ENCODE measurements around the gene RDH13. TPM values are rescaled to one million over a fixed set of nuclear protein-coding genes. Genes with fewer than 3 reads are reported as not detected.

The RDH13 gene
- polyA plus RNA-seq, 1 of the 3 experiments (the other 2 are of a cell fraction), result 9.6 TPM

DNA sequence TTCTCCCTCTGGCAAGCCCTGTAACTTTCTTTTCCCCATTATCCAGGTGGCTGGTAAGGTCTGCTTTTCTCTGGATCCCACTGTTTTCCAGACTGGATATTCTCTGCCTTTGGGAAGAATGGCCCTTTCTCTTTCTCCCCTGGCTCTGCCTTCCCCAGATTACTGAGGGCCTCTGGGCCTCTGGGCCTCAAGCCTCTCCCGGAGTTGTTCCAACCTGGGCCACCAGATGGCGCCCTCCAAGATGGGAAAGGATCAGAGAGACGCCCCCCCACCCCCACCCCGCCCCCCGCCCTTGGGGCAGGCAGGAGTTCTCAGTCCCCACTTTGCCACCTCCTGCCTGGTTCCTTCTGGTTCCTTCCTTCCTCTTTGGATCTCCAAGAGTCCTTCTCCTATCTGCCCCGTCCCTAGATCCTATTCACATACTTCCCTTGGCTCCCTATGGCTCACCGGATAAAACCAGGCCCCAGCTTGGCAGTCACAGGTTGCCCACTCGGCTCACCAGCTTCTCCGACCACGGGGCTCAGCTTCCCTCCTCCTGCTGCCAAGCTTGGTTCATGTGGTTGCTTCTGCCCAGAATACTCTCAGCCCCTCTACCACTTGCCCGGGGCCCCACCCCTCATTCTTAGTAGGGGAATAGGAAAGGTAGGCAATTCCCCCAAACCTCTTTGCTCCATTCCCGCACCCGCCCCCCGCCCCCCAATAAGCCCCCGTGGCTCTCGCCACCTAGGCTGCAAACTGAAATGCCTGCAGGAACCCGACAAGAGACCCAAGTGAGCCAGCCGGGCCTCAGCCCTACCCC lies 25.8 kb upstream of the RDH13 start:
- TF ChIP-seq TEAD4 (IDR thresholded peaks at IDR 0.05; ENCODE audit: borderline replicate concordance, insufficient read depth) (no peak), EZH2phosphoT487 (IDR thresholded peaks at IDR 0.05; ENCODE audit: borderline replicate concordance, low read depth) (no peak), RAD21 (IDR thresholded peaks at IDR 0.05; ENCODE audit: low read length) (peak; percentile 37), SMC3 (IDR thresholded peaks at IDR 0.05; ENCODE audit: low read depth, low read length) (peak; percentile 46)
- TF ChIP-seq, protein P1, sequence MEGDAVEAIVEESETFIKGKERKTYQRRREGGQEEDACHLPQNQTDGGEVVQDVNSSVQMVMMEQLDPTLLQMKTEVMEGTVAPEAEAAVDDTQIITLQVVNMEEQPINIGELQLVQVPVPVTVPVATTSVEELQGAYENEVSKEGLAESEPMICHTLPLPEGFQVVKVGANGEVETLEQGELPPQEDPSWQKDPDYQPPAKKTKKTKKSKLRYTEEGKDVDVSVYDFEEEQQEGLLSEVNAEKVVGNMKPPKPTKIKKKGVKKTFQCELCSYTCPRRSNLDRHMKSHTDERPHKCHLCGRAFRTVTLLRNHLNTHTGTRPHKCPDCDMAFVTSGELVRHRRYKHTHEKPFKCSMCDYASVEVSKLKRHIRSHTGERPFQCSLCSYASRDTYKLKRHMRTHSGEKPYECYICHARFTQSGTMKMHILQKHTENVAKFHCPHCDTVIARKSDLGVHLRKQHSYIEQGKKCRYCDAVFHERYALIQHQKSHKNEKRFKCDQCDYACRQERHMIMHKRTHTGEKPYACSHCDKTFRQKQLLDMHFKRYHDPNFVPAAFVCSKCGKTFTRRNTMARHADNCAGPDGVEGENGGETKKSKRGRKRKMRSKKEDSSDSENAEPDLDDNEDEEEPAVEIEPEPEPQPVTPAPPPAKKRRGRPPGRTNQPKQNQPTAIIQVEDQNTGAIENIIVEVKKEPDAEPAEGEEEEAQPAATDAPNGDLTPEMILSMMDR (IDR thresholded peaks at IDR 0.05), result peak; percentile 63
- TF ChIP-seq, protein P2, sequence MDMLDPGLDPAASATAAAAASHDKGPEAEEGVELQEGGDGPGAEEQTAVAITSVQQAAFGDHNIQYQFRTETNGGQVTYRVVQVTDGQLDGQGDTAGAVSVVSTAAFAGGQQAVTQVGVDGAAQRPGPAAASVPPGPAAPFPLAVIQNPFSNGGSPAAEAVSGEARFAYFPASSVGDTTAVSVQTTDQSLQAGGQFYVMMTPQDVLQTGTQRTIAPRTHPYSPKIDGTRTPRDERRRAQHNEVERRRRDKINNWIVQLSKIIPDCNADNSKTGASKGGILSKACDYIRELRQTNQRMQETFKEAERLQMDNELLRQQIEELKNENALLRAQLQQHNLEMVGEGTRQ (IDR thresholded peaks at IDR 0.05; ENCODE audit: borderline replicate concordance, low read depth, low read length), result no peak
- H3K9me3 ChIP-seq, result no peaks in the 10 kb centered on the region
- H3K9me2 ChIP-seq, result no peaks in the 10 kb centered on the region
- H3K79me2 ChIP-seq (ENCODE audit: insufficient read depth), result no peaks in the 10 kb centered on the region
- H3K4me2 ChIP-seq, result no peak overlapping the region
- ChIA-PET CTCF (interaction anchor here (0.7 to 4.0 kb wide), 29 partner anchors 8 to 549 kb away, joined by 3 to 38 read pairs (median 4); partner anchors contain the start of genes DNAAF3, EPS8L1, PPP1R12C and RDH13), POLR2A (no interaction called here)
- peaks cover 17% of the 10 kb centered on the region for H4K20me1 ChIP-seq (ENCODE audit: insufficient read depth)
- peaks cover 5 to 18% of the 10 kb centered on the region in 2 experiments; a peak in 1 of 4 replicates for H3K4me1 ChIP-seq (ENCODE audit: control insufficient read depth in 1 of 2, insufficient read depth in 2 of 2, low read depth in 1 of 2, low read length in 1 of 2)
- WGBS (ENCODE audit: low lambda C conversion rate), result 56% methylated on average over 17 of the region's 18 CpGs
- H3K27me3 ChIP-seq (ENCODE audit: insufficient read depth), result no peaks in the 10 kb centered on the region
- no peak overlapping the region for H3K9ac ChIP-seq
- DNase-seq, result peak; percentile 92
- H3K36me3 ChIP-seq (replicated peaks in 1 of 2; ENCODE audit: control insufficient read depth in 1 of 2, insufficient read depth in 2 of 2, low read length in 1 of 2), result peaks cover 0 to 14% of the 10 kb centered on the region in 2 experiments
- no peak overlapping the region for H2AFZ ChIP-seq (ENCODE audit: low read depth)
- peaks cover 21% of the 10 kb centered on the region for H3F3A ChIP-seq (replicated peaks; ENCODE audit: insufficient read depth)
- H3K4me3 ChIP-seq (ENCODE audit: low read depth in 2 of 2, low read length in 1 of 2), result no peak overlapping the region
- no peak overlapping the region; a peak in 1 of 4 replicates for H3K27ac ChIP-seq (ENCODE audit: low read depth in 2 of 2, low read length in 1 of 2)

DNA sequence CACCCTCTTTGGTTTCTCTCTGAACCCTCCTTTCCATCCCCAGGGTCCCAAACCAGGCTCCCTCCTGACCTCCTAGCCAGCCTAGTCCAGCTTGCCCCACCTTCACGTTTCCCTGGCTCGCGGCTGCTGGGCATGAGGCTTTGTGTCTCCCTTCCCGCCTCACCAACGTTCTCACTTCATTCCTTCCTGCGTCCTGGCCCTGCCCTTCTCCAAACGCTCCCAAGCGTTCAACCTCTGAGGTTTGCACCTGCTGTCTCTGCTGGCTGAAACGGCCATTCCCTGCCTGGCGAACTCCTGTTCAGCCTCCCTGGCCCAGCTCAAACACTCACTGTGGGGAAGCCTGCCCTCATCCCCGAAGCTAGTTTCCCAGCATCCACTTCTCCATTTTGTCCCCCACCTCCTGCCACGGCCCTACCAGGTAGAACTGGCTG lies 25.1 kb upstream of the RDH13 start:
- 83% methylated on average over 12 of the region's 12 CpGs for WGBS (ENCODE audit: low lambda C conversion rate)
- Histone ChIP-seq H4K20me1 (ENCODE audit: insufficient read depth) (peaks cover 17% of the 10 kb centered on the region), H3K4me3 (ENCODE audit: low read depth in 2 of 2, low read length in 1 of 2) (no peak overlapping the region), H3K27me3 (ENCODE audit: insufficient read depth) (no peaks in the 10 kb centered on the region), H3K27ac (ENCODE audit: low read depth in 2 of 2, low read length in 1 of 2) (no peak overlapping the region; a peak in 1 of 4 replicates), H3K9me2 (no peaks in the 10 kb centered on the region), H3F3A (replicated peaks; ENCODE audit: insufficient read depth) (peaks cover 21% of the 10 kb centered on the region), H3K9me3 (no peaks in the 10 kb centered on the region), H3K79me2 (ENCODE audit: insufficient read depth) (no peaks in the 10 kb centered on the region), H3K9ac (no peak overlapping the region), H2AFZ (ENCODE audit: low read depth) (no peak overlapping the region), H3K36me3 (replicated peaks in 1 of 2; ENCODE audit: control insufficient read depth in 1 of 2, insufficient read depth in 2 of 2, low read length in 1 of 2) (peaks cover 0 to 14% of the 10 kb centered on the region in 2 experiments), H3K4me1 (ENCODE audit: control insufficient read depth in 1 of 2, insufficient read depth in 2 of 2, low read depth in 1 of 2, low read length in 1 of 2) (peaks cover 5 to 18% of the 10 kb centered on the region in 2 experiments; a peak in 1 of 4 replicates), H3K4me2 (no peak overlapping the region)
- CTCF ChIA-PET, result interaction anchor here (0.7 to 4.0 kb wide), 18 partner anchors 8 to 544 kb away, joined by 3 to 38 read pairs (median 6); partner anchors contain the start of genes DNAAF3, EPS8L1, PPP1R12C and RDH13
- DNase-seq, result no peak
- POLR2A ChIA-PET, result no interaction called here
- TF ChIP-seq FOXJ3 (CRISPR knock-in tag; IDR thresholded peaks at IDR 0.05), result no peak
- TF ChIP-seq FOSL2 (IDR thresholded peaks at IDR 0.05; ENCODE audit: borderline replicate concordance, low read depth), result no peak
- no peak for TF ChIP-seq SMC3 (IDR thresholded peaks at IDR 0.05; ENCODE audit: low read depth, low read length)
- TF ChIP-seq, protein P3, sequence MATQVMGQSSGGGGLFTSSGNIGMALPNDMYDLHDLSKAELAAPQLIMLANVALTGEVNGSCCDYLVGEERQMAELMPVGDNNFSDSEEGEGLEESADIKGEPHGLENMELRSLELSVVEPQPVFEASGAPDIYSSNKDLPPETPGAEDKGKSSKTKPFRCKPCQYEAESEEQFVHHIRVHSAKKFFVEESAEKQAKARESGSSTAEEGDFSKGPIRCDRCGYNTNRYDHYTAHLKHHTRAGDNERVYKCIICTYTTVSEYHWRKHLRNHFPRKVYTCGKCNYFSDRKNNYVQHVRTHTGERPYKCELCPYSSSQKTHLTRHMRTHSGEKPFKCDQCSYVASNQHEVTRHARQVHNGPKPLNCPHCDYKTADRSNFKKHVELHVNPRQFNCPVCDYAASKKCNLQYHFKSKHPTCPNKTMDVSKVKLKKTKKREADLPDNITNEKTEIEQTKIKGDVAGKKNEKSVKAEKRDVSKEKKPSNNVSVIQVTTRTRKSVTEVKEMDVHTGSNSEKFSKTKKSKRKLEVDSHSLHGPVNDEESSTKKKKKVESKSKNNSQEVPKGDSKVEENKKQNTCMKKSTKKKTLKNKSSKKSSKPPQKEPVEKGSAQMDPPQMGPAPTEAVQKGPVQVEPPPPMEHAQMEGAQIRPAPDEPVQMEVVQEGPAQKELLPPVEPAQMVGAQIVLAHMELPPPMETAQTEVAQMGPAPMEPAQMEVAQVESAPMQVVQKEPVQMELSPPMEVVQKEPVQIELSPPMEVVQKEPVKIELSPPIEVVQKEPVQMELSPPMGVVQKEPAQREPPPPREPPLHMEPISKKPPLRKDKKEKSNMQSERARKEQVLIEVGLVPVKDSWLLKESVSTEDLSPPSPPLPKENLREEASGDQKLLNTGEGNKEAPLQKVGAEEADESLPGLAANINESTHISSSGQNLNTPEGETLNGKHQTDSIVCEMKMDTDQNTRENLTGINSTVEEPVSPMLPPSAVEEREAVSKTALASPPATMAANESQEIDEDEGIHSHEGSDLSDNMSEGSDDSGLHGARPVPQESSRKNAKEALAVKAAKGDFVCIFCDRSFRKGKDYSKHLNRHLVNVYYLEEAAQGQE (IDR thresholded peaks at IDR 0.05; ENCODE audit: low read depth, low read length), result no peak
- TF ChIP-seq TCF12 (IDR thresholded peaks at IDR 0.05), result no peak
- no peak for TF ChIP-seq MXI1 (IDR thresholded peaks at IDR 0.05; ENCODE audit: low read depth, low read length)
- no peak for TF ChIP-seq YY1 (IDR thresholded peaks at IDR 0.05; ENCODE audit: low read depth)
- TF ChIP-seq RXRA (IDR thresholded peaks at IDR 0.05; ENCODE audit: borderline replicate concordance, low read depth), result no peak
- TF ChIP-seq EP300 (IDR thresholded peaks at IDR 0.05; ENCODE audit: borderline replicate concordance in 1 of 2, low read depth in 1 of 2, low read length in 1 of 2), result no peak
- no peak for TF ChIP-seq SIN3A (IDR thresholded peaks at IDR 0.05; ENCODE audit: borderline replicate concordance, low read depth, low read length)
- no peak for TF ChIP-seq RCOR1 (IDR thresholded peaks at IDR 0.05; ENCODE audit: low read length)
- TF ChIP-seq, protein P2 (IDR thresholded peaks at IDR 0.05; ENCODE audit: borderline replicate concordance, low read depth, low read length), result no peak
- no peak for TF ChIP-seq CHD2 (IDR thresholded peaks at IDR 0.05; ENCODE audit: low read length, partially characterized antibody)
- TF ChIP-seq EZH2phosphoT487 (IDR thresholded peaks at IDR 0.05; ENCODE audit: borderline replicate concordance, low read depth), result no peak
- TF ChIP-seq ELF1 (IDR thresholded peaks at IDR 0.05), result no peak
